Gastrocnemius medialis (tissue), 4 donors: ENCODE results near the gene ABCB4.

Source experiments
- CTCF ChIP-seq, 5 experiments: fragments of 450-650 bp in 3 of 5; fragments of 200-600 bp in 2 of 5; sonication (generic) in 2 of 5; IDR thresholded peaks in 4 of 5; conservative IDR thresholded peaks in 1 of 5; 1 replicate in 4 of 5; 2 replicates in 1 of 5; pipeline ENCODE4 v1.5.1; 2016 to 2019; ENCODE audit warnings: antibody characterized with exemption in 5 of 5, mild to moderate bottlenecking in 3 of 5, moderate library complexity in 3 of 5
- POLR2A ChIP-seq, 2 donors: fragments of 450-650 bp; IDR thresholded peaks; one replicate each; pipeline ENCODE4 v1.6.1; 2017; ENCODE audit warnings: antibody characterized with exemption in 2 of 2, mild to moderate bottlenecking in 2 of 2, moderate library complexity in 2 of 2

DNA sequence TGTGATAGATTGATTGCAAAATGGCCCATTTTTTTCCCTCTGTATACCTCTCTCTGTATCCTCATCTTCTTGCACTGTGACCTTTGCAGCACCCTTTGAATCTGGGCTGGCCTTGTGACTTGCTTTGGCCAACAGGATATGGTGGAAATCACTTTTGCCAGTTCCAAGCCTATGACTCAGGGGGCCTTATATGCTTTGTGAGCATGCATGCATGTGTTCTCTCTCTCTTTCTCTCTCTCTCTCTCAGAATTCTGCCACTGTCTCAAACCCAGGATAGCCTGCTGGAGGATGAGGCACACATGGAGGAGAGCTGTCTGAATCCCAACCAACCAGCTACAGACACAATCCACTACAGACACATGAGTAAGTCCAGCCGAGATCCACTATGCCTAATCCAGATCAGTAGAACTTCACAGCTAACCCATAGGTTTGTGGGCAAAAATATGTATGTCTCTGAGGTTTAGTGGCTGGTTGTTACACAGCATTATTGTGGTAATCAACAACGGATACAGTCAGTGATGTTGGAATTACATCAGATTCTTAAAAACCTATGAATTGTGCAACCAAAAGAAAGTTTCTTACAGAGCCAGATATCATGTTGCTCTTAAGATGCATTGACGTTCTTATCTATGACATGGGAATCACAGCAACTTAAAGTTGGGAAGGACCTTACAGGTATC lies 41.8 kb upstream of the ABCB4 start:
- TF ChIP-seq POLR2A (IDR thresholded peaks at IDR 0.05) (no peak), CTCF (IDR thresholded peaks at IDR 0.05 in 4 of 5, conservative IDR thresholded peaks at IDR 0.05 in 1 of 5) (no peak)
